K562 (cell line): Measurements from ENCODE around the gene ITSN2. TPM values are rescaled to one million over a fixed set of nuclear protein-coding genes. Genes with fewer than 3 reads are reported as not detected.

Experiments
- FOXJ2 ChIP-seq: fragments of 200-800 bp; sonication (Bioruptor generic); IDR thresholded peaks from 2 replicates; pipeline ENCODE4 v1.6.1; 2016; ENCODE audit warnings: missing genetic modification characterization, missing compliant biosample characterization
- KLF13 ChIP-seq: fragments of 450-650 bp; IDR thresholded peaks from 2 replicates; pipeline ENCODE4 v1.6.1; 2016; ENCODE audit warnings: missing genetic modification characterization, low read depth, mild to moderate bottlenecking, missing compliant biosample characterization, moderate library complexity, borderline replicate concordance
- OTX1 ChIP-seq: fragments of 450-650 bp; formaldehyde crosslinking; IDR thresholded peaks from 2 replicates; pipeline ENCODE4 v1.4.0; 2022; ENCODE audit warnings: mild to moderate bottlenecking
- PHB ChIP-seq: fragments of 250-450 bp; sonication (Bioruptor Pico); IDR thresholded peaks from 2 replicates; pipeline ENCODE4 v1.5.0; 2021
- ZNF143 ChIP-seq: sonication (generic); formaldehyde crosslinking; IDR thresholded peaks from 2 replicates; pipeline ENCODE4 v1.9.0; 2022; ENCODE audit warnings: mild to moderate bottlenecking, missing genetic modification reagents
- ZNF436 ChIP-seq: fragments of 250-450, 450-650 bp; sonication (Bioruptor Pico); formaldehyde crosslinking; IDR thresholded peaks from 2 replicates; pipeline ENCODE4 v1.7.0; 2020; ENCODE audit warnings: mild to moderate bottlenecking
- ZNF764 ChIP-seq: fragments of 250-450 bp; sonication (Bioruptor Pico); IDR thresholded peaks from 2 replicates; pipeline ENCODE4 v1.4.0; 2020; ENCODE audit warnings: low read depth, mild to moderate bottlenecking, moderate library complexity
- ZNF77 ChIP-seq: fragments of 250-450 bp; sonication (Bioruptor Pico); IDR thresholded peaks from 2 replicates; pipeline ENCODE4 v1.5.0; 2020
- polyA plus RNA-seq, 8 experiments: library from polyadenylated mRNA; depleted of rRNA in 4 of 8; stranded (reverse) in 5 of 8; unstranded in 3 of 8; fragments of >200 nt; fragmentation: Nextera tagmentation in 2 of 8; fragmentation: Illumina TruSeq in 1 of 8; extraction: Ambion mirVana in 2 of 8; extraction: Trizol in 1 of 8; gene quantifications; 2 replicates each; pipeline versions ENCODE4 v1.2.1 to v1.2.3, GENCODE V29; 2011 to 2014; ENCODE audit warnings: inconsistent platforms in 1 of 8, missing spikeins in 1 of 8
- total RNA-seq, 7 experiments: library from RNA; depleted of rRNA in 6 of 7; stranded (reverse); fragments of >200 nt in 6 of 7; fragmentation: Illumina TruSeq in 2 of 7; extraction: Trizol in 2 of 7; gene quantifications; 2 replicates each; pipeline versions ENCODE4 v1.2.1 to v1.2.3, GENCODE V29; 2011 to 2021; ENCODE audit warnings: low replicate concordance in 1 of 7
- TF ChIP-seq, protein P1 (sequence below), 2 experiments: fragments of 450-650 bp; IDR thresholded peaks; 2 replicates each; pipeline ENCODE4 v1.6.1; 2018; ENCODE audit warnings: mild to moderate bottlenecking in 2 of 2, low read depth in 1 of 2; ENCODE audit not compliant: partially characterized antibody in 2 of 2
- TF ChIP-seq, protein P2 (sequence below): sonication (generic); formaldehyde crosslinking; IDR thresholded peaks from 2 replicates; pipeline ENCODE4 v1.8.0; 2022; ENCODE audit warnings: mild to moderate bottlenecking, missing genetic modification reagents
- TF ChIP-seq, protein P3 (sequence below): sonication (generic); formaldehyde crosslinking; IDR thresholded peaks from 2 replicates; pipeline ENCODE4 v1.8.1; 2023; ENCODE audit warnings: mild to moderate bottlenecking, missing genetic modification reagents
- TF ChIP-seq, protein P4 (sequence below): fragments of 450-650 bp; IDR thresholded peaks from 2 replicates; pipeline ENCODE4 v1.6.1; 2016; ENCODE audit warnings: mild to moderate bottlenecking
- TF ChIP-seq, protein P5 (sequence below), 3 experiments: fragments of 200-800 bp in 1 of 3; fragments of 250-450 bp in 1 of 3; fragments of 450-650 bp in 1 of 3; sonication (Bioruptor Pico) in 1 of 3; sonication (Bioruptor generic) in 1 of 3; formaldehyde crosslinking in 1 of 3; IDR thresholded peaks; 2 replicates each; pipeline versions ENCODE4 v1.6.1 to v1.8.0; 2016 to 2022; ENCODE audit warnings: mild to moderate bottlenecking in 2 of 3, missing genetic modification characterization in 2 of 3, missing compliant biosample characterization in 1 of 3, moderate library complexity in 1 of 3

ITSN2 gene
- total and polyA plus RNA-seq, 9 of the 15 experiments (the other 6 are each of a cell fraction or from before 2014, with no cell fraction given) = 6.6 to 19.9 (median 15.2) TPM

DNA sequence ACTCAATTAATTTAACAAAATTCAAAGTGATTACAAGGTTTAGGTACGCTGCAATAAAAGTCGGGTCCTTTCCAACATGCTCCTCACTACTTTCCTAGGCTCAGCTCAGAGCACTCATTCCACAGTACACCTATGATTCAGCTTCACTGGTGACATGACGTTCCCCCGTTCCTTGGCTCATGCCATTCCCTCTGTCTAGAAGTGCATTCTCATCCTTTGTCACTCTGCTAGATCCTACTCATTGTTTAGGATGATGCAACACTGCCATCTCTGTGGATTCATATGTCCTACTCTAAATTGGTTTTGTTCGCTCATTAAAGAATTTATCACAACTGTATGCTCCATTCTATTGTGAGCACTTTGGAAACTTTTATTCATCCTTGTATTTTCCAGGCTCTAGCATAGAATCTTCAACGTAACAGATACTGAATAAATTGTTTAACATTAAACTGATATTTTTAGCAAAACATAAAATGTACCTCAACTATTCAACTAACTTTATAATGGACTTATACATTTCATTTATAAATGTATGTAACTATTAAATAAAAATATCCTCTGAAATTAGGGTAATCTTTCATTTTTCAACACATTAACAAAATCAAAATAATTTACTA is 106.9 kb downstream of the ITSN2 start (continued):
- TF ChIP-seq, protein P1, sequence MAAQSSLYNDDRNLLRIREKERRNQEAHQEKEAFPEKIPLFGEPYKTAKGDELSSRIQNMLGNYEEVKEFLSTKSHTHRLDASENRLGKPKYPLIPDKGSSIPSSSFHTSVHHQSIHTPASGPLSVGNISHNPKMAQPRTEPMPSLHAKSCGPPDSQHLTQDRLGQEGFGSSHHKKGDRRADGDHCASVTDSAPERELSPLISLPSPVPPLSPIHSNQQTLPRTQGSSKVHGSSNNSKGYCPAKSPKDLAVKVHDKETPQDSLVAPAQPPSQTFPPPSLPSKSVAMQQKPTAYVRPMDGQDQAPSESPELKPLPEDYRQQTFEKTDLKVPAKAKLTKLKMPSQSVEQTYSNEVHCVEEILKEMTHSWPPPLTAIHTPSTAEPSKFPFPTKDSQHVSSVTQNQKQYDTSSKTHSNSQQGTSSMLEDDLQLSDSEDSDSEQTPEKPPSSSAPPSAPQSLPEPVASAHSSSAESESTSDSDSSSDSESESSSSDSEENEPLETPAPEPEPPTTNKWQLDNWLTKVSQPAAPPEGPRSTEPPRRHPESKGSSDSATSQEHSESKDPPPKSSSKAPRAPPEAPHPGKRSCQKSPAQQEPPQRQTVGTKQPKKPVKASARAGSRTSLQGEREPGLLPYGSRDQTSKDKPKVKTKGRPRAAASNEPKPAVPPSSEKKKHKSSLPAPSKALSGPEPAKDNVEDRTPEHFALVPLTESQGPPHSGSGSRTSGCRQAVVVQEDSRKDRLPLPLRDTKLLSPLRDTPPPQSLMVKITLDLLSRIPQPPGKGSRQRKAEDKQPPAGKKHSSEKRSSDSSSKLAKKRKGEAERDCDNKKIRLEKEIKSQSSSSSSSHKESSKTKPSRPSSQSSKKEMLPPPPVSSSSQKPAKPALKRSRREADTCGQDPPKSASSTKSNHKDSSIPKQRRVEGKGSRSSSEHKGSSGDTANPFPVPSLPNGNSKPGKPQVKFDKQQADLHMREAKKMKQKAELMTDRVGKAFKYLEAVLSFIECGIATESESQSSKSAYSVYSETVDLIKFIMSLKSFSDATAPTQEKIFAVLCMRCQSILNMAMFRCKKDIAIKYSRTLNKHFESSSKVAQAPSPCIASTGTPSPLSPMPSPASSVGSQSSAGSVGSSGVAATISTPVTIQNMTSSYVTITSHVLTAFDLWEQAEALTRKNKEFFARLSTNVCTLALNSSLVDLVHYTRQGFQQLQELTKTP (IDR thresholded peaks at IDR 0.05; ENCODE audit: low read depth in 1 of 2, partially characterized antibody in 2 of 2) = peak in 1 of 2 experiments; percentile 45
- TF ChIP-seq, protein P2, sequence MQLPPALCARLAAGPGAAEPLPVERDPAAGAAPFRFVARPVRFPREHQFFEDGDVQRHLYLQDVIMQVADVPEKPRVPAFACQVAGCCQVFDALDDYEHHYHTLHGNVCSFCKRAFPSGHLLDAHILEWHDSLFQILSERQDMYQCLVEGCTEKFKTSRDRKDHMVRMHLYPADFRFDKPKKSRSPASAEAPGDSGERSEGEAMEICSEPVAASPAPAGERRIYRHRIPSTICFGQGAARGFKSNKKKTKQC (CRISPR knock-in tag) = no peak
- TF ChIP-seq OTX1 (CRISPR knock-in tag) (no peak), ZNF764 (no peak), ZNF77 (no peak), ZNF436 (CRISPR knock-in tag) (no peak), KLF13 (tag) (no peak), PHB (no peak), FOXJ2 (tag) (no peak; the same call in 1 of the 2 replicates), ZNF143 (CRISPR knock-in tag) (no peak)
- TF ChIP-seq, protein P3, sequence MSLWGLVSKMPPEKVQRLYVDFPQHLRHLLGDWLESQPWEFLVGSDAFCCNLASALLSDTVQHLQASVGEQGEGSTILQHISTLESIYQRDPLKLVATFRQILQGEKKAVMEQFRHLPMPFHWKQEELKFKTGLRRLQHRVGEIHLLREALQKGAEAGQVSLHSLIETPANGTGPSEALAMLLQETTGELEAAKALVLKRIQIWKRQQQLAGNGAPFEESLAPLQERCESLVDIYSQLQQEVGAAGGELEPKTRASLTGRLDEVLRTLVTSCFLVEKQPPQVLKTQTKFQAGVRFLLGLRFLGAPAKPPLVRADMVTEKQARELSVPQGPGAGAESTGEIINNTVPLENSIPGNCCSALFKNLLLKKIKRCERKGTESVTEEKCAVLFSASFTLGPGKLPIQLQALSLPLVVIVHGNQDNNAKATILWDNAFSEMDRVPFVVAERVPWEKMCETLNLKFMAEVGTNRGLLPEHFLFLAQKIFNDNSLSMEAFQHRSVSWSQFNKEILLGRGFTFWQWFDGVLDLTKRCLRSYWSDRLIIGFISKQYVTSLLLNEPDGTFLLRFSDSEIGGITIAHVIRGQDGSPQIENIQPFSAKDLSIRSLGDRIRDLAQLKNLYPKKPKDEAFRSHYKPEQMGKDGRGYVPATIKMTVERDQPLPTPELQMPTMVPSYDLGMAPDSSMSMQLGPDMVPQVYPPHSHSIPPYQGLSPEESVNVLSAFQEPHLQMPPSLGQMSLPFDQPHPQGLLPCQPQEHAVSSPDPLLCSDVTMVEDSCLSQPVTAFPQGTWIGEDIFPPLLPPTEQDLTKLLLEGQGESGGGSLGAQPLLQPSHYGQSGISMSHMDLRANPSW = no peak
- TF ChIP-seq, protein P4, sequence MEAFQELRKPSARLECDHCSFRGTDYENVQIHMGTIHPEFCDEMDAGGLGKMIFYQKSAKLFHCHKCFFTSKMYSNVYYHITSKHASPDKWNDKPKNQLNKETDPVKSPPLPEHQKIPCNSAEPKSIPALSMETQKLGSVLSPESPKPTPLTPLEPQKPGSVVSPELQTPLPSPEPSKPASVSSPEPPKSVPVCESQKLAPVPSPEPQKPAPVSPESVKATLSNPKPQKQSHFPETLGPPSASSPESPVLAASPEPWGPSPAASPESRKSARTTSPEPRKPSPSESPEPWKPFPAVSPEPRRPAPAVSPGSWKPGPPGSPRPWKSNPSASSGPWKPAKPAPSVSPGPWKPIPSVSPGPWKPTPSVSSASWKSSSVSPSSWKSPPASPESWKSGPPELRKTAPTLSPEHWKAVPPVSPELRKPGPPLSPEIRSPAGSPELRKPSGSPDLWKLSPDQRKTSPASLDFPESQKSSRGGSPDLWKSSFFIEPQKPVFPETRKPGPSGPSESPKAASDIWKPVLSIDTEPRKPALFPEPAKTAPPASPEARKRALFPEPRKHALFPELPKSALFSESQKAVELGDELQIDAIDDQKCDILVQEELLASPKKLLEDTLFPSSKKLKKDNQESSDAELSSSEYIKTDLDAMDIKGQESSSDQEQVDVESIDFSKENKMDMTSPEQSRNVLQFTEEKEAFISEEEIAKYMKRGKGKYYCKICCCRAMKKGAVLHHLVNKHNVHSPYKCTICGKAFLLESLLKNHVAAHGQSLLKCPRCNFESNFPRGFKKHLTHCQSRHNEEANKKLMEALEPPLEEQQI = peak; percentile 95
- TF ChIP-seq, protein P5, sequence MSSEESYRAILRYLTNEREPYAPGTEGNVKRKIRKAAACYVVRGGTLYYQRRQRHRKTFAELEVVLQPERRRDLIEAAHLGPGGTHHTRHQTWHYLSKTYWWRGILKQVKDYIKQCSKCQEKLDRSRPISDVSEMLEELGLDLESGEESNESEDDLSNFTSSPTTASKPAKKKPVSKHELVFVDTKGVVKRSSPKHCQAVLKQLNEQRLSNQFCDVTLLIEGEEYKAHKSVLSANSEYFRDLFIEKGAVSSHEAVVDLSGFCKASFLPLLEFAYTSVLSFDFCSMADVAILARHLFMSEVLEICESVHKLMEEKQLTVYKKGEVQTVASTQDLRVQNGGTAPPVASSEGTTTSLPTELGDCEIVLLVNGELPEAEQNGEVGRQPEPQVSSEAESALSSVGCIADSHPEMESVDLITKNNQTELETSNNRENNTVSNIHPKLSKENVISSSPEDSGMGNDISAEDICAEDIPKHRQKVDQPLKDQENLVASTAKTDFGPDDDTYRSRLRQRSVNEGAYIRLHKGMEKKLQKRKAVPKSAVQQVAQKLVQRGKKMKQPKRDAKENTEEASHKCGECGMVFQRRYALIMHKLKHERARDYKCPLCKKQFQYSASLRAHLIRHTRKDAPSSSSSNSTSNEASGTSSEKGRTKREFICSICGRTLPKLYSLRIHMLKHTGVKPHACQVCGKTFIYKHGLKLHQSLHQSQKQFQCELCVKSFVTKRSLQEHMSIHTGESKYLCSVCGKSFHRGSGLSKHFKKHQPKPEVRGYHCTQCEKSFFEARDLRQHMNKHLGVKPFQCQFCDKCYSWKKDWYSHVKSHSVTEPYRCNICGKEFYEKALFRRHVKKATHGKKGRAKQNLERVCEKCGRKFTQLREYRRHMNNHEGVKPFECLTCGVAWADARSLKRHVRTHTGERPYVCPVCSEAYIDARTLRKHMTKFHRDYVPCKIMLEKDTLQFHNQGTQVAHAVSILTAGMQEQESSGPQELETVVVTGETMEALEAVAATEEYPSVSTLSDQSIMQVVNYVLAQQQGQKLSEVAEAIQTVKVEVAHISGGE (CRISPR knock-in tag; IDR thresholded peaks at IDR 0.05) = no peak
